IMR-90 (cell line): Measurements from ENCODE around the gene ATP9B. TPM values are rescaled to one million over a fixed set of nuclear protein-coding genes. Genes with fewer than 3 reads are reported as not detected.

ENCODE experiments used
- ATAC-seq: fragments of 200-7000 bp; cut with Tn5 transposase; 2 replicates; pipeline ENCODE4 v1.9.1; 2020; ENCODE audit warnings: low read depth, mild to moderate bottlenecking, moderate library complexity
- BruUV-seq: library from RNA; stranded (reverse); fragments of 400-500 nt; replicated peaks from 2 replicates; lab custom pipeline; 2021; lab: Mats Ljungman, UMichigan
- CTCF ChIA-PET: fragments of 300-600 bp; formaldehyde crosslinking; extraction: SDS; loops from one replicate; lab custom pipeline; 2021; ENCODE audit warnings: antibody characterized with exemption; lab: Yijun Ruan, JAX
- POLR2A ChIA-PET: fragments of 300-600 bp; sonication (Branson Sonifier 250); formaldehyde crosslinking; loops from one replicate; lab custom pipeline; 2022; ENCODE audit warnings: antibody characterized with exemption; ENCODE audit not compliant: unreplicated experiment; lab: Charles Lee
- DNase-seq: peaks from one replicate; pipeline ENCODE4 v3.0.0; 2013
- H2AFZ ChIP-seq: replicated peaks from 2 replicates; pipeline ENCODE3; 2013; ENCODE audit warnings: low read length, mild to moderate bottlenecking; ENCODE audit not compliant: poor library complexity
- H2AK5ac ChIP-seq: 2 replicates; pipeline ENCODE4 v1.6.1; 2013; ENCODE audit warnings: low read depth, low read length, inconsistent platforms
- H2AK9ac ChIP-seq: replicated peaks from 2 replicates; pipeline ENCODE3; 2013; ENCODE audit warnings: mild to moderate bottlenecking, low read depth, low read length, moderate library complexity; ENCODE audit not compliant: poor library complexity
- H2BK120ac ChIP-seq: 2 replicates; pipeline ENCODE4 v1.6.1; 2013; ENCODE audit warnings: low read depth, low read length, inconsistent platforms
- H2BK15ac ChIP-seq: 3 replicates; pipeline ENCODE4 v1.6.1; 2013; ENCODE audit warnings: low read depth, low read length, inconsistent platforms
- H2BK20ac ChIP-seq: 2 replicates; pipeline ENCODE4 v1.6.1; 2013; ENCODE audit warnings: low read depth, mild to moderate bottlenecking, inconsistent platforms, low read length, moderate library complexity
- H2BK5ac ChIP-seq: 2 replicates; pipeline ENCODE4 v1.6.1; 2013; ENCODE audit warnings: mild to moderate bottlenecking, low read depth, low read length, inconsistent platforms; ENCODE audit not compliant: poor library complexity, severe bottlenecking
- H3K14ac ChIP-seq: replicated peaks from 2 replicates; pipeline ENCODE4 v1.6.1; 2013; ENCODE audit warnings: low read depth, low read length, inconsistent platforms
- H3K18ac ChIP-seq: 2 replicates; pipeline ENCODE4 v1.6.1; 2013; ENCODE audit warnings: low read depth, low read length, control low read depth
- H3K23ac ChIP-seq: 2 replicates; pipeline ENCODE4 v1.6.1; 2013; ENCODE audit warnings: low read depth, low read length, inconsistent platforms
- H3K27ac ChIP-seq: 2 replicates; pipeline ENCODE4 v1.5.1; 2013; ENCODE audit warnings: mild to moderate bottlenecking, control low read depth, low read length; ENCODE audit not compliant: insufficient read depth
- H3K27me3 ChIP-seq: 2 replicates; pipeline ENCODE4 v1.6.1; 2013; ENCODE audit warnings: low read length; ENCODE audit not compliant: control insufficient read depth, insufficient read depth
- H3K36me3 ChIP-seq: 2 replicates; pipeline ENCODE4 v1.6.1; 2013; ENCODE audit warnings: low read length, mixed read lengths; ENCODE audit not compliant: control insufficient read depth, insufficient read depth
- H3K4ac ChIP-seq: 2 replicates; pipeline ENCODE4 v1.6.1; 2013; ENCODE audit warnings: low read depth, low read length, inconsistent platforms
- H3K4me1 ChIP-seq: 2 replicates; pipeline ENCODE4 v1.6.1; 2013; ENCODE audit warnings: low read length, mixed read lengths; ENCODE audit not compliant: control insufficient read depth, insufficient read depth
- H3K4me2 ChIP-seq: 2 replicates; pipeline ENCODE4 v1.6.1; 2013; ENCODE audit warnings: low read depth, mild to moderate bottlenecking, control low read depth, low read length, moderate library complexity
- H3K4me3 ChIP-seq: 2 replicates; pipeline ENCODE4 v1.5.1; 2013; ENCODE audit warnings: low read depth, mild to moderate bottlenecking, control low read depth, low read length, moderate library complexity; ENCODE audit not compliant: insufficient read depth
- H3K56ac ChIP-seq: 2 replicates; pipeline ENCODE4 v1.6.1; 2013; ENCODE audit warnings: low read length, inconsistent platforms; ENCODE audit not compliant: insufficient read depth; ENCODE audit errors: extremely low read depth
- H3K79me1 ChIP-seq, 2 experiments: 2 replicates each; pipeline ENCODE4 v1.6.1; 2013; ENCODE audit warnings: low read length in 2 of 2, inconsistent platforms in 1 of 2, low read depth in 1 of 2
- H3K9ac ChIP-seq: 2 replicates; pipeline ENCODE4 v1.6.1; 2013; ENCODE audit warnings: low read depth, low read length, control low read depth
- H3K9me1 ChIP-seq: 2 replicates; pipeline ENCODE4 v1.6.1; 2013; ENCODE audit warnings: low read length, inconsistent platforms; ENCODE audit not compliant: insufficient read depth
- H3K9me3 ChIP-seq: 2 replicates; pipeline ENCODE4 v1.6.1; 2013; ENCODE audit warnings: low read length; ENCODE audit not compliant: control insufficient read depth, insufficient read depth
- H4K20me1 ChIP-seq: 2 replicates; pipeline ENCODE4 v1.6.1; 2013; ENCODE audit warnings: low read length, inconsistent platforms; ENCODE audit not compliant: insufficient read depth
- H4K5ac ChIP-seq: 2 replicates; pipeline ENCODE4 v1.6.1; 2013; ENCODE audit warnings: mild to moderate bottlenecking, low read depth, low read length, control low read depth
- H4K8ac ChIP-seq, 2 experiments: 2 replicates each; pipeline ENCODE4 v1.6.1; 2013; ENCODE audit warnings: low read depth in 2 of 2, low read length in 2 of 2, control low read depth in 1 of 2, inconsistent platforms in 1 of 2
- H4K91ac ChIP-seq: 2 replicates; pipeline ENCODE4 v1.6.1; 2013; ENCODE audit warnings: low read depth, low read length, inconsistent platforms; ENCODE audit not compliant: insufficient read depth
- BHLHE40 ChIP-seq: fragments of 150-350 bp; IDR thresholded peaks from 2 replicates; pipeline ENCODE4 v1.6.1; 2016; ENCODE audit warnings: mild to moderate bottlenecking, low read depth, low read length
- CEBPB ChIP-seq: IDR thresholded peaks from 2 replicates; pipeline ENCODE4 v1.6.1; 2012; ENCODE audit warnings: low read depth, low read length, improper control_type of control experiment
- CHD1 ChIP-seq: IDR thresholded peaks from 2 replicates; pipeline ENCODE4 v1.6.1; 2012; ENCODE audit warnings: low read depth, low read length, improper control_type of control experiment
- CTCF ChIP-seq: conservative IDR thresholded peaks from 2 replicates; pipeline ENCODE4 v1.5.1; 2012; ENCODE audit warnings: mild to moderate bottlenecking, low read depth, low read length, improper control_type of control experiment
- ELK1 ChIP-seq: fragments of 150-350 bp; IDR thresholded peaks from 2 replicates; pipeline ENCODE4 v1.6.1; 2016; ENCODE audit warnings: low read depth, mild to moderate bottlenecking, low read length, moderate library complexity, borderline replicate concordance
- FOS ChIP-seq: fragments of 150-350 bp; IDR thresholded peaks from 2 replicates; pipeline ENCODE4 v1.6.1; 2016; ENCODE audit warnings: low read depth, low read length
- MAFK ChIP-seq: IDR thresholded peaks from 2 replicates; pipeline ENCODE4 v1.6.1; 2012; ENCODE audit warnings: low read depth, low read length, improper control_type of control experiment
- MAZ ChIP-seq: IDR thresholded peaks from 2 replicates; pipeline ENCODE4 v1.6.1; 2012; ENCODE audit warnings: low read depth, mild to moderate bottlenecking, low read length, improper control_type of control experiment, moderate library complexity, borderline replicate concordance
- MXI1 ChIP-seq: IDR thresholded peaks from 2 replicates; pipeline ENCODE4 v1.6.1; 2012; ENCODE audit warnings: low read depth, mild to moderate bottlenecking, low read length, moderate library complexity, borderline replicate concordance
- NFE2L2 ChIP-seq: fragments of 150-350 bp; IDR thresholded peaks from 2 replicates; pipeline ENCODE4 v1.6.1; 2016; ENCODE audit warnings: low read depth, mild to moderate bottlenecking, low read length
- POLR2A ChIP-seq: IDR thresholded peaks from 2 replicates; pipeline ENCODE4 v1.6.1; 2012; ENCODE audit warnings: mild to moderate bottlenecking, low read depth, low read length
- RAD21 ChIP-seq: IDR thresholded peaks from 2 replicates; pipeline ENCODE4 v1.6.1; 2012; ENCODE audit warnings: low read length, improper control_type of control experiment
- RCOR1 ChIP-seq: IDR thresholded peaks from 2 replicates; pipeline ENCODE4 v1.6.1; 2012; ENCODE audit warnings: mild to moderate bottlenecking, low read length, improper control_type of control experiment; ENCODE audit not compliant: insufficient replicate concordance
- RFX5 ChIP-seq: IDR thresholded peaks from 2 replicates; pipeline ENCODE4 v1.8.0; 2012; ENCODE audit warnings: low read depth, mild to moderate bottlenecking, low read length, moderate library complexity
- SMC3 ChIP-seq: fragments of 150-350 bp; IDR thresholded peaks from 2 replicates; pipeline ENCODE4 v1.6.1; 2016; ENCODE audit warnings: low read depth, mild to moderate bottlenecking, antibody characterized with exemption, low read length, moderate library complexity
- USF2 ChIP-seq: fragments of 150-350 bp; IDR thresholded peaks from 2 replicates; pipeline ENCODE4 v1.6.1; 2017; ENCODE audit warnings: mild to moderate bottlenecking, antibody characterized with exemption, low read length, low read depth
- WGBS, 2 experiments: methylation state at CpG; one replicate each; pipeline versions ENCODE4 v1.1.5 to v1.1.7; 2013; ENCODE audit warnings: missing lambda C conversion rate in 2 of 2; ENCODE audit not compliant: insufficient read length in 1 of 2; ENCODE audit errors: extremely low coverage in 2 of 2; 5-methylcytosine and 5-hydroxymethylcytosine counted together
- dilution Hi-C: fragments of 300-500 bp; cut with HindIII; formaldehyde crosslinking; loops from one replicate; pipeline ENCODE4 v1.14.3; 2018; ENCODE audit warnings: low sequenced_read_pairs; ENCODE audit not compliant: unreplicated experiment
- in situ Hi-C: fragments of 300-500 bp; cut with MboI; formaldehyde crosslinking; loops from 3 replicates; pipeline ENCODE4 v1.14.3; 2019; ENCODE audit warnings: low sequenced_read_pairs, inconsistent platforms, mixed read lengths
- intact Hi-C: fragments of 100-400 bp; cut with micrococcal nuclease; formaldehyde crosslinking; loops from 2 replicates; pipeline ENCODE4 v1.10.0; 2022
- polyA plus RNA-seq, 3 experiments: library from polyadenylated mRNA; depleted of rRNA; stranded (reverse); fragments of >200 nt; gene quantifications; 2 replicates each; pipeline ENCODE4 v1.2.3, GENCODE V29; 2012; ENCODE audit warnings: low replicate concordance in 1 of 3
- total RNA-seq: library from RNA; depleted of rRNA; stranded (reverse); fragments of >200 nt; gene quantifications from 2 replicates; pipeline ENCODE4 v1.2.3, GENCODE V29; 2012

ATP9B gene
- total and polyA plus RNA-seq, 2 of the 4 experiments (the other 2 are of a cell fraction): 11.0 to 11.5 TPM

GRCh38 chr18:79367480-79367879 lies 298.3 kb downstream of the ATP9B start:
- Histone ChIP-seq H2BK20ac (no peak overlapping the region), H4K8ac (no peak overlapping the region), H3K4me2 (no peak overlapping the region), H3K14ac (no peak overlapping the region), H3K4me3 (no peak overlapping the region), H2AFZ (no peak overlapping the region), H3K9me1 (peaks cover 15% of the 10 kb centered on the region), H3K18ac (no peak overlapping the region; the same call in 1 of the 2 replicates), H3K27me3 (no peaks in the 10 kb centered on the region), H3K79me1 (no peaks in the 10 kb centered on the region), H2BK120ac (no peak overlapping the region), H2AK9ac (no peak overlapping the region), H3K4ac (no peak overlapping the region), H3K23ac (no peak overlapping the region), H3K27ac (no peak overlapping the region), H3K56ac (no peak overlapping the region; the same call in 1 of the 2 replicates), H3K9ac (no peak overlapping the region), H4K91ac (no peak overlapping the region), H3K9me3 (no peaks in the 10 kb centered on the region), H2AK5ac (0 out of 2 replicates have a peak overlapping the region, but pooled peaks have one; percentile 20), H4K20me1 (peaks cover 16% of the 10 kb centered on the region), H2BK15ac (no peak overlapping the region; the same call in 2 of the 3 replicates), H3K36me3 (no peaks in the 10 kb centered on the region; the same call in 1 of the 2 replicates), H3K4me1 (peaks cover 14% of the 10 kb centered on the region), H4K5ac (no peak overlapping the region), H2BK5ac (no peak overlapping the region)
- WGBS, 2 experiments: no CpG with 5 or more reads among the region's 8 CpGs
- POLR2A ChIA-PET: no interaction called here
- in situ Hi-C loops: no loop called here
- no peak for ATAC-seq
- CTCF ChIA-PET: no interaction called here
- no TSS peak for BruUV-seq
- no peak for DNase-seq
- dilution Hi-C loops: no loop called here
- intact Hi-C loops: no loop called here
- TF ChIP-seq USF2: no peak
- no peak for TF ChIP-seq RFX5
- TF ChIP-seq SMC3: no peak
- TF ChIP-seq CHD1: no peak
- TF ChIP-seq NFE2L2: no peak
- no peak for TF ChIP-seq MXI1
- TF ChIP-seq FOS: no peak
- no peak for TF ChIP-seq POLR2A
- no peak for TF ChIP-seq ELK1
- no peak for TF ChIP-seq RCOR1
- no peak for TF ChIP-seq RAD21
- no peak for TF ChIP-seq CEBPB
- TF ChIP-seq MAFK: no peak
- TF ChIP-seq MAZ: no peak
- no peak for TF ChIP-seq BHLHE40
- TF ChIP-seq CTCF: no peak
